T-helper 1 cell treated with Interleukin-12 subunit alpha and Interleukin-12 subunit beta and Interleukin-4 antibody, amounts not matched to agents 30 ng/mL and 1 ng/mL, for 36 hours (primary cell): ENCODE measurements around the gene UPF3B. TPM values are rescaled to one million over a fixed set of nuclear protein-coding genes. Genes with fewer than 3 reads are reported as not detected.
"Not testable (repeated sequence)": the region's sequence is repeated elsewhere in the genome, so short reads cannot be mapped to it uniquely, and the experiment has no call there.

Experiments
- intact Hi-C: fragments of 100-400 bp; cut with micrococcal nuclease; formaldehyde crosslinking; loops from one replicate; pipeline ENCODE4 v1.15.1; 2024
- total RNA-seq: library from RNA; stranded (reverse); gene quantifications from 2 replicates; pipeline ENCODE4 v1.2.3, GENCODE V29; 2022

Gene UPF3B
- 11.0 and 12.5 TPM in 2 replicates for total RNA-seq

GRCh38 chrX:119852382-119853353 lies at the start of gene UPF3B:
Gene UPF3B (minus strand): TSS chrX:119852963. CDS start chrX:119852928, 35 bp downstream.
- intact Hi-C loops: loop anchor here (1.0 to 2.0 kb wide), 9 partner anchors 19 to 384 kb away; partner anchors contain the start of genes NDUFA1, NKAP, NKRF and RNF113A

- intact Hi-C loops: no loop called here
These were observed 48.2 kb upstream of the UPF3B start for GRCh38 chrX:119900976-119901375.

GRCh38 chrX:119899125-119899524 lies 46.4 kb upstream of the UPF3B start:
- intact Hi-C loops: no loop called here

GRCh38 chrX:119895843-119896326 lies 43.1 kb upstream of the UPF3B start, which contains the start of gene AKAP14:
Gene AKAP14 (plus strand): TSS chrX:119895893. CDS start chrX:119903224, 7,331 bp downstream.
- intact Hi-C loops: no loop called here

- intact Hi-C loops: not testable (repeated sequence)
These were observed 39.4 kb upstream of the UPF3B start for GRCh38 chrX:119891961-119892692.

- intact Hi-C loops: not testable (repeated sequence)
These were observed 37.9 kb upstream of the UPF3B start for GRCh38 chrX:119890626-119891025.

- intact Hi-C loops: no loop called here
These were observed 35.1 kb upstream of the UPF3B start for GRCh38 chrX:119887721-119888425.

GRCh38 chrX:119885554-119886428 lies 33.0 kb upstream of the UPF3B start:
- intact Hi-C loops: loop anchor here (1.0 kb wide), 3 partner anchors 14 to 369 kb away; partner anchors contain the start of genes NDUFA1, NKAP and RNF113A

- intact Hi-C loops: loop anchor here (1.0 to 2.0 kb wide), 4 partner anchors 8 to 364 kb away; partner anchors contain the start of genes RPL39 and UPF3B
These were observed 28.0 kb upstream of the UPF3B start for GRCh38 chrX:119880552-119881437.

- intact Hi-C loops: loop anchor here (1.0 to 2.0 kb wide), 2 partner anchors 8 to 27 kb away; partner anchors contain the start of gene UPF3B
These were observed 27.3 kb upstream of the UPF3B start for GRCh38 chrX:119880076-119880475.

- intact Hi-C loops: no loop called here
These were observed 26.0 kb upstream of the UPF3B start for GRCh38 chrX:119878740-119879139.

GRCh38 chrX:119871599-119872395 lies 19.0 kb upstream of the UPF3B start, which contains the start of the genes NDUFA1 and RNF113A:
Gene NDUFA1 (plus strand): TSS chrX:119871832. CDS start chrX:119871912, 80 bp downstream.
Gene RNF113A (minus strand): TSS chrX:119871733. CDS start chrX:119871613, 120 bp downstream.
- intact Hi-C loops: loop anchor here (1.0 to 5.0 kb wide), 15 partner anchors 9 to 1524 kb away; partner anchors contain the start of genes NKAP, NKRF, PGRMC1 and RPL39

- intact Hi-C loops: loop anchor here (1.0 to 5.0 kb wide), 14 partner anchors 15 to 1524 kb away; partner anchors contain the start of genes NKAP, NKRF, PGRMC1 and RPL39
These were observed 18.5 kb upstream of the UPF3B start for GRCh38 chrX:119871245-119871598.

GRCh38 chrX:119870626-119871131 lies 17.9 kb upstream of the UPF3B start:
- intact Hi-C loops: loop anchor here (1.0 to 5.0 kb wide), 14 partner anchors 16 to 1523 kb away; partner anchors contain the start of genes NKAP, NKRF, PGRMC1 and RPL39

GRCh38 chrX:119853444-119853843 lies 681 bp upstream of the UPF3B start:
- intact Hi-C loops: loop anchor here (1.0 to 2.0 kb wide), 8 partner anchors 18 to 385 kb away; partner anchors contain the start of genes NDUFA1, NKAP, NKRF and RNF113A

GRCh38 chrX:119833905-119834304 lies 18.9 kb downstream of the UPF3B start:
- intact Hi-C loops: no loop called here

- intact Hi-C loops: no loop called here
These were observed 24.3 kb downstream of the UPF3B start for GRCh38 chrX:119828446-119828845.
